ENCODE measurements around the gene ZNF668.

- TF ChIP-seq CTCF (IDR thresholded peaks at IDR 0.05) (no peak), POLR2A (IDR thresholded peaks at IDR 0.05) (no peak)
Observed at GRCh38 chr16:31063495-31063842, 10.6 kb downstream of the ZNF668 start.
